ENCODE results near the gene EIF3D. TPM values are rescaled to one million over a fixed set of nuclear protein-coding genes. Genes with fewer than 3 reads are reported as not detected.

EIF3D gene
- total and polyA plus RNA-seq, 2 of the 8 experiments (the other 6 are each of a cell fraction or from before 2014, with no cell fraction given): 195 to 408 TPM

GRCh38 chr22:36538529-36538928 is 9.6 kb upstream of the EIF3D start (continued):
- TF ChIP-seq CHD7 (IDR thresholded peaks at IDR 0.05; ENCODE audit: insufficient replicate concordance, low read length) (no peak), TAF7 (optimal IDR thresholded peaks at IDR 0.05; ENCODE audit: borderline replicate concordance, low read depth, low read length) (no peak), SP2 (IDR thresholded peaks at IDR 0.05; ENCODE audit: low read length) (no peak), CTCF (IDR thresholded peaks at IDR 0.05; ENCODE audit: control extremely low read depth in 1 of 3, insufficient read depth in 1 of 3, low read depth in 1 of 3, low read length in 3 of 3) (no peak), ASH2L (IDR thresholded peaks at IDR 0.05; ENCODE audit: low read length) (no peak), BRCA1 (IDR thresholded peaks at IDR 0.05; ENCODE audit: low read depth, low read length) (no peak), TAF1 (IDR thresholded peaks at IDR 0.05; ENCODE audit: low read depth, low read length) (no peak), MAX (IDR thresholded peaks at IDR 0.05) (no peak), CBX5 (IDR thresholded peaks at IDR 0.05; ENCODE audit: low read depth, low read length) (no peak)
